NB4 (cell line): ENCODE results near the gene CLOCK.
"Not testable (repeated sequence)": the region's sequence is repeated elsewhere in the genome, so short reads cannot be mapped to it uniquely, and the experiment has no call there.

Experiments used
- CTCF ChIP-seq: IDR thresholded peaks from one replicate; pipeline ENCODE4 v1.5.1; 2012; ENCODE audit warnings: low read depth, low read length
- MAX ChIP-seq: IDR thresholded peaks from 2 replicates; pipeline ENCODE4 v1.6.1; 2011; ENCODE audit warnings: low read depth, low read length
- MYC ChIP-seq: IDR thresholded peaks from 2 replicates; pipeline ENCODE4 v1.6.1; 2011; ENCODE audit warnings: low read depth, low read length
- POLR2A ChIP-seq: IDR thresholded peaks from 2 replicates; pipeline ENCODE4 v1.6.1; 2011; ENCODE audit warnings: mild to moderate bottlenecking; ENCODE audit not compliant: insufficient read length; ENCODE audit errors: extremely low read depth

GRCh38 chr4:55551964-55552363 is 5.3 kb upstream of the CLOCK start:
- TF ChIP-seq CTCF, MAX, MYC, POLR2A: not testable (repeated sequence)
